Ishikawa (cell line): ENCODE measurements around the gene PIGV.

Source experiments
- CEBPB ChIP-seq: IDR thresholded peaks from 2 replicates; pipeline ENCODE4 v1.6.1; 2012
- CREB1 ChIP-seq: IDR thresholded peaks from 2 replicates; pipeline ENCODE4 v1.6.1; 2012; ENCODE audit warnings: low read depth
- EGR1 ChIP-seq: IDR thresholded peaks from 2 replicates; pipeline ENCODE4 v1.6.1; 2012
- EP300 ChIP-seq: IDR thresholded peaks from 2 replicates; pipeline ENCODE4 v1.6.1; 2012; ENCODE audit warnings: borderline replicate concordance
- FOXM1 ChIP-seq: IDR thresholded peaks from 2 replicates; pipeline ENCODE4 v1.6.1; 2012; ENCODE audit warnings: low read depth, borderline replicate concordance
- NFIC ChIP-seq: IDR thresholded peaks from 2 replicates; pipeline ENCODE4 v1.6.1; 2012
- RAD21 ChIP-seq: IDR thresholded peaks from 2 replicates; pipeline ENCODE4 v1.6.1; 2012; ENCODE audit warnings: low read depth
- TAF1 ChIP-seq: IDR thresholded peaks from 2 replicates; pipeline ENCODE4 v1.6.1; 2012; ENCODE audit warnings: low read depth, mild to moderate bottlenecking
- TCF12 ChIP-seq: IDR thresholded peaks from 2 replicates; pipeline ENCODE4 v1.6.1; 2012; ENCODE audit warnings: low read depth
- TEAD4 ChIP-seq: IDR thresholded peaks from 2 replicates; pipeline ENCODE4 v1.6.1; 2012
- USF1 ChIP-seq: IDR thresholded peaks from 2 replicates; pipeline ENCODE4 v1.6.1; 2012
- YY1 ChIP-seq: IDR thresholded peaks from 2 replicates; pipeline ENCODE4 v1.6.1; 2012; ENCODE audit warnings: low read depth
- ZBTB7A ChIP-seq: IDR thresholded peaks from 2 replicates; pipeline ENCODE4 v1.6.1; 2012; ENCODE audit warnings: low read depth
- TF ChIP-seq, protein P1 (sequence below): IDR thresholded peaks from 2 replicates; pipeline ENCODE4 v1.6.1; 2012; ENCODE audit warnings: low read depth, mild to moderate bottlenecking
- TF ChIP-seq, protein P2 (sequence below): IDR thresholded peaks from 2 replicates; pipeline ENCODE4 v1.6.1; 2012

PIGV gene

DNA sequence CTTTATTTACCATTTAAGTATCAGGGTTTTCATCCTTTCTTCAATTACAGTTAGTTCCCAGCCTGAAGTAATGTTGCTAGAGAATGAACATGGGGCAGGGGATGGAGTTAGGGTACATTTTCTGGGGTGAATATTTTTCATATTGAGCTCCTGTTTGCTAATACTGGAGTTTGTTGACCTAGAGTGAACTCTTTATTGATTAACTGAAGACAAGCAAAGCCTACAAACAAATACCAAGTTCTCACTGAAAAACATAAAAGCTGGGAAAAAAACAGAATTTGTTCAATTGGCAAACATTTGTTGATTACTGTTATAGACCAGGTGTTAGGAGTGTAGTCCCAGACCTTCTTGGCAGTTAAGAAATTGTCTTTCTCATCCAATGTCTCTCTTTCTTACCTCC is 28.2 kb upstream of the PIGV start:
- no peak for TF ChIP-seq TCF12
- TF ChIP-seq FOXM1 = no peak
- no peak for TF ChIP-seq CEBPB
- TF ChIP-seq EP300 = no peak

DNA sequence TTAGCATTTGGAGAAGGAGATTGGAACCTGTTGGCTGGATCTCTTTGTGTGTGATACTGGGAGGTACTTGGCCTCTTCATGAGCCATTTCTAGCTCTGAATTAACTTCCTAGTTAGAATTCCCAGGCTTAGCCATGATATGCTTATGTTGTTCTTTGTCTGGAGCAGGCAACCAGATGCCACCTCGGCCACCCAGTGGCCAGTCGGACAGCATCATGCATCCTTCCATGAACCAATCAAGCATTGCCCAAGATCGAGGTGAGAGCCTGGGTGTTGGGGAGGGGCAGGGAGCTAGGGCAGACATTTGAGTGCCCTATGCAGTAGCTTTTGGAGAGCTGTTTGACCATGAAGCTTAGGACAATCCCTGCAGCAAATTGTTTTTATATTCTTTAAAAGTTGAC is 26.5 kb upstream of the PIGV start:
- TF ChIP-seq CREB1 (no peak), YY1 (no peak), TCF12 (no peak)

- no peak for TF ChIP-seq EP300
- TF ChIP-seq CREB1 = no peak
- TF ChIP-seq EGR1 = no peak
- TF ChIP-seq, protein P1, sequence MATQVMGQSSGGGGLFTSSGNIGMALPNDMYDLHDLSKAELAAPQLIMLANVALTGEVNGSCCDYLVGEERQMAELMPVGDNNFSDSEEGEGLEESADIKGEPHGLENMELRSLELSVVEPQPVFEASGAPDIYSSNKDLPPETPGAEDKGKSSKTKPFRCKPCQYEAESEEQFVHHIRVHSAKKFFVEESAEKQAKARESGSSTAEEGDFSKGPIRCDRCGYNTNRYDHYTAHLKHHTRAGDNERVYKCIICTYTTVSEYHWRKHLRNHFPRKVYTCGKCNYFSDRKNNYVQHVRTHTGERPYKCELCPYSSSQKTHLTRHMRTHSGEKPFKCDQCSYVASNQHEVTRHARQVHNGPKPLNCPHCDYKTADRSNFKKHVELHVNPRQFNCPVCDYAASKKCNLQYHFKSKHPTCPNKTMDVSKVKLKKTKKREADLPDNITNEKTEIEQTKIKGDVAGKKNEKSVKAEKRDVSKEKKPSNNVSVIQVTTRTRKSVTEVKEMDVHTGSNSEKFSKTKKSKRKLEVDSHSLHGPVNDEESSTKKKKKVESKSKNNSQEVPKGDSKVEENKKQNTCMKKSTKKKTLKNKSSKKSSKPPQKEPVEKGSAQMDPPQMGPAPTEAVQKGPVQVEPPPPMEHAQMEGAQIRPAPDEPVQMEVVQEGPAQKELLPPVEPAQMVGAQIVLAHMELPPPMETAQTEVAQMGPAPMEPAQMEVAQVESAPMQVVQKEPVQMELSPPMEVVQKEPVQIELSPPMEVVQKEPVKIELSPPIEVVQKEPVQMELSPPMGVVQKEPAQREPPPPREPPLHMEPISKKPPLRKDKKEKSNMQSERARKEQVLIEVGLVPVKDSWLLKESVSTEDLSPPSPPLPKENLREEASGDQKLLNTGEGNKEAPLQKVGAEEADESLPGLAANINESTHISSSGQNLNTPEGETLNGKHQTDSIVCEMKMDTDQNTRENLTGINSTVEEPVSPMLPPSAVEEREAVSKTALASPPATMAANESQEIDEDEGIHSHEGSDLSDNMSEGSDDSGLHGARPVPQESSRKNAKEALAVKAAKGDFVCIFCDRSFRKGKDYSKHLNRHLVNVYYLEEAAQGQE = no peak
- TF ChIP-seq FOXM1 = no peak
- TF ChIP-seq NFIC = no peak
- TF ChIP-seq CEBPB = no peak
- TF ChIP-seq ZBTB7A = no peak
- TF ChIP-seq, protein P2, sequence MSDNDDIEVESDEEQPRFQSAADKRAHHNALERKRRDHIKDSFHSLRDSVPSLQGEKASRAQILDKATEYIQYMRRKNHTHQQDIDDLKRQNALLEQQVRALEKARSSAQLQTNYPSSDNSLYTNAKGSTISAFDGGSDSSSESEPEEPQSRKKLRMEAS = no peak
- TF ChIP-seq USF1 = no peak
- no peak for TF ChIP-seq TEAD4
- no peak for TF ChIP-seq TCF12
- no peak for TF ChIP-seq YY1
- TF ChIP-seq RAD21 = no peak
- no peak for TF ChIP-seq TAF1
These were observed 20.0 kb upstream of the PIGV start for GRCh38 chr1:26767714-26768113.

DNA sequence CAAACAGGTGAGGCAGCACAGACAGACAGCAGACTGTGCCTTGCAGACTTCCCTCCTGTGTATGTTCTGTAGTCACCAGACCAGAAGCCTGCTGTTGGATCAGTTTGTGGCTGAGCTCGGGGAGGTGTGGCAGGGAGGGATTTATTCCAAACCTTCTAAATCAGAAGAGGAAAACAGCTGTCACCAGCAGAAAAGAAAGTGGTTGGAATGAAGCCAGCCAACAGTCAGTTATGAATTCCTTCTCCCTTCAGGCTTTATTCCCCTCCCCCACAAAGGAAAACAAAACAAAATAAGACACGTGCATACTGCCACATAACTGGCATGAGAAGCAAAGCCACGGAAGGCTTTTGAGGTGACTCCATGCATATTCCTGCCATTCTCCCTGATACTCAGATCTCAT is 19.0 kb upstream of the PIGV start:
- TF ChIP-seq USF1 (no peak), YY1 (no peak), EP300 (no peak), EGR1 (no peak), TAF1 (no peak)

DNA sequence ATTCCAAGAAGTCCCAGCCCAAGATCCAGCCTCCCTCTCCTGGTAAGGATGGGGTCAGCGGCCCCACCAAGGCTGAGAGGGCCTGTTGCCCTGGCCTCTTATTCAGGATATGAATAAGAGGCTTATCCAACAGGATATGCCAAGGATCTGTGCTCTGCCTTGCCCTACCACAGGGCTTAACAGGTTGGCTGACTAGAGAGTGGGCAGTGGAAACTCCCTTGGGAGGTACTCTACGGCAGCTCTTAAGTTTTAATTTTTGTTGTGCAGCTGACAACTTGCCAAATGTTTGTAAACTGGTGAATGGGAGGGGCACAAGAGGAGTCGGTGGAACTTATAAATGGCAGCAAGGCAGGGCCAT is 16.5 kb upstream of the PIGV start:
- TF ChIP-seq TCF12 (no peak), EGR1 (no peak), CREB1 (no peak), USF1 (no peak), YY1 (no peak), ZBTB7A (no peak), CEBPB (no peak), FOXM1 (no peak), TEAD4 (no peak), RAD21 (no peak), NFIC (no peak), EP300 (no peak), TAF1 (no peak)
- TF ChIP-seq, protein P1 = no peak
- TF ChIP-seq, protein P2 = no peak

DNA sequence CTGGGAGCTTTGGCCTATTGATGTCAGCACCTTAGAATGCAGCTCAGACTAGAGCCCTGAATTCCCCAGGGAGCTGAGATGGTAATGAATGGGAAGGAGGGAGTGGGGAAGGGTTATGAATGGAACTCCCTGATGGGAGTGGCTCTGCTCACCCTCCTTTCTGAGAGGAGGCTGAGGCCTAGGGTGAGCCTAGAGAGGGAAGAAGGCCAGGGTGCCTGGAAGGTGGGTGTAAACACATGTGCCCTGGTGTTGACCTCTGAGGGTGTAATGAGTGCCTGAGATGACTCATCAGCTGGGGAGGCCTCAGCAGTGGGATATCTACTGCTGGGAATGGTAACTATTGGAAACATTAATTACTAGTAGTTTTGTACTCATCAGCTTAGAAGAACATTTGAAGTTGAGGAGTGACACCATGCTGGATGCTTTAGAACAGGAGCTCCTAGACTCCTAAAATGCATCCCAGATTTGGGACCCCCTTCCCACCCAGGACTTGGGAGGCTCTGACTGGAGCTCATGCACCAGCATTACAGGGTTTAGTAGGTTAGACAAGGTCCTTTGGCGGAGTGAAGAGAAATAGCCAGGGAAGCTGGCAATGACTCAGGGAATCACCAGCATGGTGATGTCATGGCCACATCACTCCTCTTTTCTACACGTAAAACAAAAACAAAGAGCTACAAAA is 16.0 kb upstream of the PIGV start:
- TF ChIP-seq EGR1 = no peak
- TF ChIP-seq FOXM1 = no peak
- no peak; the same call in 1 of the 2 replicates for TF ChIP-seq TCF12
- TF ChIP-seq, protein P2 = no peak
- TF ChIP-seq TEAD4 = peak; percentile 46; the same call in 1 of the 2 replicates
- no peak for TF ChIP-seq EP300
- TF ChIP-seq TAF1 = no peak
- TF ChIP-seq NFIC = no peak
- no peak for TF ChIP-seq CREB1
